GM12892 (cell line): Measurements from ENCODE around the gene PERCC1.

ENCODE experiments used
- DNase-seq: peaks from one replicate; pipeline ENCODE4 v3.0.0; 2011; ENCODE audit not compliant: insufficient read length
- FAIRE-seq: peaks from 2 replicates; lab custom pipeline; 2011; peaks lifted over from hg19 to GRCh38; lab: Jason Lieb, UNC
- POLR2A ChIP-seq: IDR thresholded peaks from 2 replicates; pipeline ENCODE4 v1.6.1; 2011; ENCODE audit warnings: low read depth, low read length, control low read depth
- POLR2AphosphoS5 ChIP-seq: IDR thresholded peaks from 2 replicates; pipeline ENCODE4 v1.6.1; 2011; ENCODE audit warnings: low read depth, low read length, control low read depth
- TAF1 ChIP-seq: IDR thresholded peaks from 2 replicates; pipeline ENCODE4 v1.6.1; 2011; ENCODE audit warnings: low read depth, mild to moderate bottlenecking, control low read depth, low read length, borderline replicate concordance

PERCC1 gene

GRCh38 chr16:1449201-1449788 lies 18.4 kb downstream of the PERCC1 start:
- no peak for DNase-seq
- FAIRE-seq: no peak
- TF ChIP-seq POLR2AphosphoS5 (no peak), TAF1 (no peak), POLR2A (no peak)

DNA sequence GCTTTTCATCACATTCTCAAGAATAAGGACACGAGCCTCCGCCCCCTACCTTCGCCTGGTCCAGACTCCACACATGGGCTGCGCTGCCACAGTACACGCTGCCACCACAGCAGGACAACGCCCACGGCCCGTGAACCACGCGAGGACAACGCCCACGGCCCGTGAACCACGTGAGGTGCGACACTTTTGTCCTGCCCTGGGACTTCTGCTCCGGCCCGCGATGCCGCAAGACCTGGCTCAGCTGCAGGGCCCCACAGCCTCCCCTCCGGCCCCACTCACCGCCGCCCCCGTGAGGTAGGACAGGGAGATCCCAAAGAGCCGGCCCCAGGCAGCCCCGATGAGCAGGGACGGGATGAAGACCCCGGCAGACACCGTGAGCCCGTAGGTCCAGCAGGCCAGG lies 19.3 kb downstream of the PERCC1 start:
- DNase-seq: no peak
- no peak for FAIRE-seq
- TF ChIP-seq TAF1 (no peak), POLR2AphosphoS5 (no peak), POLR2A (no peak)

- FAIRE-seq: no peak
- no peak for DNase-seq
- TF ChIP-seq TAF1 (no peak), POLR2AphosphoS5 (no peak), POLR2A (no peak)
Measured at GRCh38 chr16:1450841-1451240, 20.0 kb downstream of the PERCC1 start.

- no peak for DNase-seq
- TF ChIP-seq TAF1: no peak
- no peak; the same call in 1 of the 2 replicates for TF ChIP-seq POLR2AphosphoS5
- TF ChIP-seq POLR2A: no peak
- FAIRE-seq: no peak
Measured at GRCh38 chr16:1451702-1452392, 21.0 kb downstream of the PERCC1 start.

DNA sequence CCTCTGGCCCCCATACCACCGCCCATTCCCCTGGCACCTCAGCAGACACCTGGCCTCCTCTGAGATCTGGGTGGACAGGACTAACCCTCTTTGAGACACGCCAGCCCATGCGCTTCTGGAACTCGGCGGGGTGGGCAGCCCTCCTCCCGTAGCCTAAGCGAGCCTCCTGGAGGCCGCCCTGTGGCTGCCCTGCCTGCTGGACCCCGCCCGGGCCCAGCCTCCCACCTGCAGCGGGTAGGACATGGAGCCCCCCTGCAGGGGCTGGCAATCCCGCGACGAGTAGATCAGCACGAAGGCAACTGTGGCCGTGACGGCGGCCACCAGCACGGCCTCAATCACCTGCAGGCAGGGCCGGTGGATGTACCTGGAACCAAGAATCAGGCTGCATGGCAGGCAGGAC lies 21.7 kb downstream of the PERCC1 start:
- no peak for TF ChIP-seq TAF1
- DNase-seq (no peak), FAIRE-seq (no peak)

DNA sequence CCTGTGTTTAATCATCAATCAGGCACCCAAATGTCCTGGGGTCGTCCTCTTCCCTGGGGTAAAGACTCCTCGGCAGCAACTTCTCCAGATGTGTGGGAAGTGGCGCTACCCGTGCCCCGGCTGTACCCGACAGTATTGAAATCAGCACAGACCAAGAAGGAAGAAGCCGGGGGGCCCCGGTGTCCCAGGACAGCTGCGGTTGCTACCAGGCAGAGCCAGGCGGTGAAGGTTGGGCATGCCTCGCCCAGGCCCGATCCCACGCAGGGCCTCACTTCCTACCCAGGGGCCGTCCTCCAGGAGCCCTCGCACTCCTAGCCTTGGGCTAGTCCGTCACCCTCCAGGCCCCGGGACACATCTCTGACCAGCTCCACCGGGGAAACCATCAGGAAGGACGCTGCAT lies 22.4 kb downstream of the PERCC1 start:
- DNase-seq (no peak), FAIRE-seq (no peak)
- TF ChIP-seq POLR2A (no peak), TAF1 (no peak), POLR2AphosphoS5 (no peak)

GRCh38 chr16:1454561-1454960 lies 23.7 kb downstream of the PERCC1 start:
- DNase-seq (no peak), FAIRE-seq (no peak)
- TF ChIP-seq POLR2A (no peak), POLR2AphosphoS5 (no peak), TAF1 (no peak)

GRCh38 chr16:1455190-1456171 lies 24.6 kb downstream of the PERCC1 start:
- DNase-seq: no peak
- TF ChIP-seq POLR2A (no peak), POLR2AphosphoS5 (no peak), TAF1 (no peak)
- FAIRE-seq: no peak

DNA sequence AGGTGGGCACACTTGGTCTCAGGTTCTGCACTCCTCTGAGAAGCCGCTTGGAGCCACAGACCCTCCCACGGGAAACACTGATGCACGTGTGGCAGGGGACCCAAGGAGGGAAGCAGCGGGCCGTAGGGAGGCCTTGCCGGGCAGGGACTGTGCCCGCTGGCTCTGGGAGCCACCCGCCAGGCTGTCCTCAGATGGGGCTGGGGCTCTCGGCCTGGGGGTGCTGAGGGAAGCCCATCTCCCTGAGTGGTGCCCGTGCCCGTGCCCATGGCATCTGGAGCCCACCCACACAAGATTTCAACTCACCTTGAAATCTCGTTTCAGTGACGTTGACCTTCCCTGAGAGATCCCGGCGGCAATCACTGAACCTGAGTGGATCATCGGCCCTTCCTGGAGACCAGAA lies 26.1 kb downstream of the PERCC1 start:
- TF ChIP-seq TAF1 (no peak), POLR2A (no peak), POLR2AphosphoS5 (no peak)
- DNase-seq: no peak
- FAIRE-seq: no peak

DNA sequence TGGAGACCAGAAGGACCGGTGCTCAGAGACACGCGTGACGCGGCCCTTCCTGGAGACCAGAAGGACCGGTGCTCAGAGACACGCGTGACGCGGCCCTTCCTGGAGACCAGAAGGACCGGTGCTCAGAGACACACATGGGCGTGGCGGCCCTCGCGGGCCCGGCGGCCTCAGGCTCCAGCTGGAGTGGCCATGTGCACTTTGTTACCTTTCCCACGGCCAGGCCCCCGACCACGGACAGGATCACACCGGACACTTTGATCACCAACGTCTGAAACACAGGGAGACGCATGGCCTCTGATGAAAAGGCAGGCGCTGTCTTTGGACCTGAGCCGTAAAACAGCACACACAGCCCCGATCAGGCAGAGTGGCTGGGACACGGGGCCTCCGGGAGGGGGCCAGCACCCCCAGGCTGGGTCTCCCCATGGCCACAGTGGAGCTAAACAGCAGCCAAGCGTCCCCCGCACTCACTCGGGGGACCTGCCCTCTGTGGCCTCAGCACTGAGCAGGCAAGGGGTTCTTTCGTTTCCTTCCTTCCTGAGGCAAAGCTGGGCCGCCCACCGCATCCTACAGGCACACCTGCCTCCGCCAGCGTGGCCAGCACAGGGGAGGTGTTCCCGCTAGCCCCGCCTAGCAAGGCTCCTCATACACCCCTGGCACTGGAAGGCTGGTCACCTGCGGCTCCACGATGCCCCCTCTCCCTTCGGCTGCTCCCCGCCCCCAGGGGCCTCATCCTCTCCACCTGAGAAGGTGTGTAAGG lies 26.8 kb downstream of the PERCC1 start:
- FAIRE-seq (no peak), DNase-seq (no peak)

More for the DNA sequence above, 26.8 kb downstream of the PERCC1 start:
- TF ChIP-seq TAF1 (no peak), POLR2A (no peak), POLR2AphosphoS5 (no peak)
